Esophagus squamous epithelium (tissue), 5 donors: Measurements from ENCODE around the gene HOXA10. TPM values are rescaled to one million over a fixed set of nuclear protein-coding genes. Genes with fewer than 3 reads are reported as not detected.

Source experiments
- DNase-seq: peaks from one replicate; lab custom pipeline; 2025; lab: John Stamatoyannopoulos, UW
- H3K27ac ChIP-seq, 4 donors: fragments of 200-600 bp; sonication (generic); one replicate each; pipeline ENCODE4 v1.5.1; 2016 to 2019; ENCODE audit warnings: mild to moderate bottlenecking in 1 of 4
- H3K27me3 ChIP-seq, 4 donors: fragments of 200-600 bp; sonication (generic); 1 replicate in 3 of 4; 2 replicates in 1 of 4; pipeline versions ENCODE4 v1.5.1 to v1.6.0; 2017 to 2021; ENCODE audit warnings: antibody characterized with exemption in 1 of 4
- H3K36me3 ChIP-seq, 3 donors: fragments of 200-600 bp; sonication (generic); one replicate each; pipeline ENCODE4 v1.5.1; 2016 to 2019
- H3K4me1 ChIP-seq, 3 donors: fragments of 200-600 bp; sonication (generic); one replicate each; pipeline ENCODE4 v1.5.1; 2017 to 2019
- H3K4me3 ChIP-seq, 4 donors: fragments of 200-600 bp; sonication (generic); 1 replicate in 3 of 4; 2 replicates in 1 of 4; pipeline ENCODE4 v1.5.1; 2016 to 2019; ENCODE audit warnings: mild to moderate bottlenecking in 2 of 4, moderate library complexity in 1 of 4
- H3K9me3 ChIP-seq, 3 donors: fragments of 200-600 bp; sonication (generic); one replicate each; pipeline ENCODE4 v1.5.1; 2016 to 2019
- CTCF ChIP-seq, 6 experiments: fragments of 450-650 bp in 4 of 6; fragments of 200-600 bp in 2 of 6; sonication (generic) in 2 of 6; IDR thresholded peaks; one replicate each; pipeline ENCODE4 v1.5.1; 2016 to 2019; ENCODE audit warnings: antibody characterized with exemption in 6 of 6, mild to moderate bottlenecking in 4 of 6, moderate library complexity in 4 of 6
- POLR2A ChIP-seq, 4 donors: fragments of 450-650 bp; IDR thresholded peaks; one replicate each; pipeline ENCODE4 v1.6.1; 2017; ENCODE audit warnings: antibody characterized with exemption in 4 of 4, mild to moderate bottlenecking in 4 of 4, moderate library complexity in 3 of 4
- WGBS, 2 donors: methylation state at CpG; one replicate each; pipeline ENCODE4 v1.1.5; 2018; 5-methylcytosine and 5-hydroxymethylcytosine counted together
- intact Hi-C: fragments of 100-400 bp; cut with DNase I; formaldehyde crosslinking; loops from one replicate; pipeline ENCODE4 v1.15.0; 2022
- total RNA-seq, 4 donors: library from RNA; depleted of rRNA; stranded (reverse); fragments of >200 nt; gene quantifications; one replicate each; pipeline ENCODE4 v1.1.0, GENCODE V29; 2016
- donor health status: DM: yes; HTN: yes; CAD: no.

HOXA10 gene
- total RNA-seq, 4 donors from 2014 or later: not detected

- Histone ChIP-seq H3K4me3 (peak overlapping the region; percentile 65 to 89 (median 74)), H3K27me3 (peaks cover 0 to 79% (median 0%) of the 10 kb centered on the region in 4 donors), H3K9me3 (no peaks in the 10 kb centered on the region), H3K4me1 (peaks cover 0 to 50% (median 0%) of the 10 kb centered on the region in 3 donors), H3K27ac (peak overlapping the region; percentile 92 to 97 (median 92)), H3K36me3 (no peaks in the 10 kb centered on the region)
- no peak for DNase-seq
- no peak for TF ChIP-seq POLR2A (IDR thresholded peaks at IDR 0.05)
- peak in 2 of 6 experiments; percentile 11 to 41 for TF ChIP-seq CTCF (IDR thresholded peaks at IDR 0.05)
- whole genome bisulfite sequencing, 2 donors: 26 to 58% methylated on average over 20 to 21 of the region's 30 CpGs
- intact Hi-C loops: loop anchor here (5.0 kb wide), 1 partner anchor 285 kb away; no protein-coding TSS in a partner anchor
These were observed 32.1 kb downstream of the HOXA10 start for GRCh38 chr7:27141923-27142579.

GRCh38 chr7:27141137-27141922 lies 32.8 kb downstream of the HOXA10 start:
- peak overlapping the region; percentile 92 to 97 (median 92) for H3K27ac ChIP-seq
- H3K9me3 ChIP-seq: no peaks in the 10 kb centered on the region
- peaks cover 0 to 77% (median 0%) of the 10 kb centered on the region in 4 donors for H3K27me3 ChIP-seq
- intact Hi-C loops: loop anchor here (5.0 kb wide), 1 partner anchor 284 kb away; no protein-coding TSS in a partner anchor
- H3K4me3 ChIP-seq: peak overlapping the region; percentile 65 to 89 (median 74)
- peaks cover 0 to 56% (median 5%) of the 10 kb centered on the region in 3 donors for H3K4me1 ChIP-seq
- 70 to 75% methylated on average over 18 of the region's 18 CpGs for WGBS, 2 donors
- no peaks in the 10 kb centered on the region for H3K36me3 ChIP-seq
- TF ChIP-seq CTCF (IDR thresholded peaks at IDR 0.05): no peak
- no peak for TF ChIP-seq POLR2A (IDR thresholded peaks at IDR 0.05)
- DNase-seq: no peak

- no peaks in the 10 kb centered on the region for H3K36me3 ChIP-seq
- H3K27ac ChIP-seq: peak overlapping the region in 3 of 4 donors; percentile 79 to 92 (median 86)
- WGBS, 2 donors: 85 to 89% methylated on average over 15 of the region's 15 CpGs
- H3K4me3 ChIP-seq: peak overlapping the region in 2 of 4 donors; percentile 13 to 51
- peaks cover 7 to 66% (median 14%) of the 10 kb centered on the region in 3 donors for H3K4me1 ChIP-seq
- TF ChIP-seq POLR2A (IDR thresholded peaks at IDR 0.05): no peak
- no peak for TF ChIP-seq CTCF (IDR thresholded peaks at IDR 0.05)
- H3K9me3 ChIP-seq: no peaks in the 10 kb centered on the region
- intact Hi-C loops: loop anchor here (5.0 kb wide), 1 partner anchor 283 kb away; no protein-coding TSS in a partner anchor
- peaks cover 0 to 67% (median 0%) of the 10 kb centered on the region in 4 donors for H3K27me3 ChIP-seq
- DNase-seq: no peak
These were observed 33.8 kb downstream of the HOXA10 start for GRCh38 chr7:27140126-27140857.

- H3K4me3 ChIP-seq: peak overlapping the region; percentile 8 to 51 (median 14)
- intact Hi-C loops: loop anchor here (5.0 kb wide), 1 partner anchor 282 kb away; no protein-coding TSS in a partner anchor
- 66 to 81% methylated on average over 19 to 26 of the region's 53 CpGs for WGBS, 2 donors
These were observed 34.6 kb downstream of the HOXA10 start for GRCh38 chr7:27139334-27140125.

More at GRCh38 chr7:27139334-27140125, 34.6 kb downstream of the HOXA10 start:
- Histone ChIP-seq H3K27me3 (peaks cover 0 to 59% (median 0%) of the 10 kb centered on the region in 4 donors), H3K4me1 (peaks cover 7 to 70% (median 14%) of the 10 kb centered on the region in 3 donors), H3K36me3 (no peaks in the 10 kb centered on the region), H3K27ac (peak overlapping the region; percentile 35 to 92 (median 82)), H3K9me3 (no peaks in the 10 kb centered on the region)
- DNase-seq: no peak
- TF ChIP-seq POLR2A (IDR thresholded peaks at IDR 0.05) (no peak), CTCF (IDR thresholded peaks at IDR 0.05) (no peak)
